NT2/D1 (cell line): ENCODE results near the gene CYSTM1.

Experiments used
- DNase-seq: peaks from one replicate; pipeline ENCODE4 v3.0.0-alpha.2; 2011; ENCODE audit warnings: low read depth, low spot score
- H3K27me3 ChIP-seq: 2 replicates; pipeline ENCODE4 v1.6.0; 2011; ENCODE audit warnings: mild to moderate bottlenecking; ENCODE audit not compliant: insufficient read length, insufficient read depth
- H3K36me3 ChIP-seq: 2 replicates; pipeline ENCODE4 v1.6.1; 2011; ENCODE audit warnings: mild to moderate bottlenecking, low read length, mixed read lengths; ENCODE audit not compliant: insufficient read depth, insufficient read length
- H3K4me1 ChIP-seq: 2 replicates; pipeline ENCODE4 v1.5.1; 2011; ENCODE audit not compliant: insufficient read depth, insufficient read length
- H3K4me3 ChIP-seq: 2 replicates; pipeline ENCODE4 v1.5.1; 2011; ENCODE audit warnings: low read depth; ENCODE audit not compliant: insufficient read length
- H3K9ac ChIP-seq: 2 replicates; pipeline ENCODE4 v1.6.0; 2011; ENCODE audit warnings: low read depth; ENCODE audit not compliant: insufficient read length
- H3K9me3 ChIP-seq: 2 replicates; pipeline ENCODE4 v1.5.1; 2011; ENCODE audit warnings: mild to moderate bottlenecking, low read length; ENCODE audit not compliant: insufficient read depth
- SUZ12 ChIP-seq: IDR thresholded peaks from 2 replicates; pipeline ENCODE4 v1.6.1; 2011; ENCODE audit not compliant: insufficient read length, insufficient read depth; ENCODE audit errors: extremely low read depth
- YY1 ChIP-seq: IDR thresholded peaks from 2 replicates; pipeline ENCODE4 v1.6.1; 2011; ENCODE audit not compliant: insufficient read length, insufficient read depth
- ZNF274 ChIP-seq: IDR thresholded peaks from 2 replicates; pipeline ENCODE4 v1.6.1; 2011; ENCODE audit warnings: mild to moderate bottlenecking, low read depth, low read length

The CYSTM1 gene

GRCh38 chr5:140214831-140215230 lies 39.8 kb downstream of the CYSTM1 start:
- no peak for DNase-seq

GRCh38 chr5:140215276-140215675 lies 40.3 kb downstream of the CYSTM1 start:
- H3K4me3 ChIP-seq: no peak overlapping the region
- H3K9ac ChIP-seq: no peak overlapping the region
- H3K4me1 ChIP-seq: peaks cover 7% of the 10 kb centered on the region
- no peaks in the 10 kb centered on the region for H3K27me3 ChIP-seq
- no peak for DNase-seq
- H3K36me3 ChIP-seq: no peaks in the 10 kb centered on the region
- TF ChIP-seq YY1: no peak
- no peak for TF ChIP-seq SUZ12
- TF ChIP-seq ZNF274: no peak
- H3K9me3 ChIP-seq: no peaks in the 10 kb centered on the region

More at GRCh38 chr5:140214831-140215230, 39.8 kb downstream of the CYSTM1 start:
- Histone ChIP-seq H3K4me3 (no peak overlapping the region), H3K9me3 (no peaks in the 10 kb centered on the region), H3K9ac (no peak overlapping the region), H3K4me1 (peaks cover 7% of the 10 kb centered on the region), H3K36me3 (no peaks in the 10 kb centered on the region), H3K27me3 (no peaks in the 10 kb centered on the region)
- TF ChIP-seq YY1 (no peak), ZNF274 (no peak), SUZ12 (no peak)

GRCh38 chr5:140216478-140217074 lies 41.6 kb downstream of the CYSTM1 start:
- no peak for DNase-seq
- TF ChIP-seq YY1 (no peak), SUZ12 (no peak), ZNF274 (no peak)
- no peaks in the 10 kb centered on the region for H3K27me3 ChIP-seq
- H3K4me1 ChIP-seq: peaks cover 7% of the 10 kb centered on the region
- H3K4me3 ChIP-seq: no peak overlapping the region
- no peaks in the 10 kb centered on the region for H3K9me3 ChIP-seq
- H3K36me3 ChIP-seq: no peaks in the 10 kb centered on the region
- H3K9ac ChIP-seq: no peak overlapping the region

- H3K36me3 ChIP-seq: no peaks in the 10 kb centered on the region
Measured at GRCh38 chr5:140217299-140218026, 42.5 kb downstream of the CYSTM1 start.

GRCh38 chr5:140219068-140219991 lies 44.3 kb downstream of the CYSTM1 start:
- Histone ChIP-seq H3K27me3 (no peaks in the 10 kb centered on the region), H3K4me1 (peaks cover 7% of the 10 kb centered on the region), H3K36me3 (no peaks in the 10 kb centered on the region), H3K9ac (no peak overlapping the region), H3K9me3 (no peaks in the 10 kb centered on the region), H3K4me3 (no peak overlapping the region)
- DNase-seq: no peak
- TF ChIP-seq YY1: no peak
- TF ChIP-seq SUZ12: no peak
- no peak for TF ChIP-seq ZNF274

More at GRCh38 chr5:140217299-140218026, 42.5 kb downstream of the CYSTM1 start:
- Histone ChIP-seq H3K9me3 (no peaks in the 10 kb centered on the region), H3K4me3 (no peak overlapping the region), H3K27me3 (no peaks in the 10 kb centered on the region), H3K9ac (no peak overlapping the region), H3K4me1 (peaks cover 7% of the 10 kb centered on the region)
- TF ChIP-seq YY1 (no peak), SUZ12 (no peak), ZNF274 (no peak)
- no peak for DNase-seq

DNA sequence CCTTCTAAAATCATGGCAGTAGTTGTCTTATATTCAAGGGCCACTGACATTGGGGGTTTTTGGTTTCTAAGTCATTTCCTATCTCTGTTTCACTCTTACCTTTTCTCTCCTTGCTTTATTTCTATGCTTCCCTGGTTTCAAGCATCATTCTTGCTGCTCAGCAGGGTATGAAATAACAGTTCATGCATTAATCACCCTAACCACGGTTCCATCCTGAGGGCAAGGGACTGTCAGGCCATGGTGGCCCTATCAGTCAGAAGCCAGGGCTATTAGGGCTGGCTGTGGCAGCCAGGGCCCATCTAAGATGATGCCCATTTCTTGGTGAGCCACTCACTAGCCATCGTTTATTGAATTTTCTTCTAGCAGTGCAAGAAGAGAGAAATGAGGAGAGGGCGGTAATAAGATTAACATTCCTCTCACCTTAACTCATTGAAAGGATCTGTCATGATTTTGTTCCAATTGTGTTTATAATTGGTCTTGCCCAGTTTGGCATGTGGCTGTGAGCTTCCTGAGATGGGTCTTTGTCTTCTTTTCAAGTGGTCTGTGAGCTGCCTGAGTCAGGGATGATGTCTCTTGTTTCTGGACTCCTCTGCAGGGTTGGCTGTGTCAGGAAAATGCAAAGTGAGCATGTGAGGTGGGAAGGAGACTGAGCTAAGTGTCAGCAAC lies 45.2 kb downstream of the CYSTM1 start:
- Histone ChIP-seq H3K27me3 (no peaks in the 10 kb centered on the region), H3K4me1 (peaks cover 7% of the 10 kb centered on the region), H3K36me3 (no peaks in the 10 kb centered on the region), H3K9ac (no peak overlapping the region), H3K4me3 (no peak overlapping the region), H3K9me3 (no peaks in the 10 kb centered on the region)
- TF ChIP-seq SUZ12 (no peak), YY1 (no peak), ZNF274 (no peak)
- DNase-seq: peak; percentile 36

- H3K36me3 ChIP-seq: no peaks in the 10 kb centered on the region
- H3K4me1 ChIP-seq: peaks cover 7% of the 10 kb centered on the region
- DNase-seq: no peak
- TF ChIP-seq SUZ12 (no peak), ZNF274 (no peak), YY1 (no peak)
- no peak overlapping the region for H3K9ac ChIP-seq
- no peaks in the 10 kb centered on the region for H3K9me3 ChIP-seq
- H3K27me3 ChIP-seq: no peaks in the 10 kb centered on the region
- no peak overlapping the region for H3K4me3 ChIP-seq
Measured at GRCh38 chr5:140220698-140221064, 45.7 kb downstream of the CYSTM1 start.
